GM23338 (cell line): ENCODE results near the gene NTN1. TPM values are rescaled to one million over a fixed set of nuclear protein-coding genes. Genes with fewer than 3 reads are reported as not detected.

Experiments used
- ATAC-seq: fragments of 200-7000 bp; cut with Tn5 transposase; 3 replicates; pipeline ENCODE4 v1.9.1; 2020
- DNase-seq: peaks from one replicate; pipeline ENCODE4 v3.0.0-alpha.2; 2015; ENCODE audit warnings: low spot score
- H2AFZ ChIP-seq: fragments of 200-600 bp; sonication (generic); 2 replicates; pipeline ENCODE4 v1.8.0; 2016; ENCODE audit warnings: antibody characterized with exemption, mild to moderate bottlenecking, moderate library complexity
- H3F3A ChIP-seq: fragments of 200-600 bp; sonication (generic); replicated peaks from 2 replicates; pipeline ENCODE4 v1.8.0; 2017; ENCODE audit warnings: antibody characterized with exemption, mixed run types, low read depth
- H3K27ac ChIP-seq: fragments of 200-600 bp; sonication (generic); 2 replicates; pipeline ENCODE4 v1.6.1; 2016; ENCODE audit warnings: low read depth
- H3K27me3 ChIP-seq: fragments of 200-600 bp; sonication (generic); 2 replicates; pipeline ENCODE4 v1.8.0; 2016; ENCODE audit warnings: mild to moderate bottlenecking, mixed run types, moderate library complexity; ENCODE audit not compliant: insufficient read depth
- H3K36me3 ChIP-seq: fragments of 200-600 bp; sonication (generic); 2 replicates; pipeline ENCODE4 v1.8.0; 2016; ENCODE audit warnings: mild to moderate bottlenecking; ENCODE audit not compliant: insufficient read depth
- H3K4me1 ChIP-seq: fragments of 200-600 bp; sonication (generic); 2 replicates; pipeline ENCODE4 v1.8.0; 2016; ENCODE audit warnings: mild to moderate bottlenecking, moderate library complexity; ENCODE audit not compliant: insufficient read depth
- H3K4me2 ChIP-seq: fragments of 200-600 bp; sonication (generic); 2 replicates; pipeline ENCODE4 v1.7.1; 2017; ENCODE audit warnings: mixed run types
- H3K4me3 ChIP-seq: fragments of 200-600 bp; sonication (generic); 2 replicates; pipeline ENCODE4 v1.6.1; 2016; ENCODE audit warnings: mixed run types
- H3K79me2 ChIP-seq: fragments of 200-600 bp; sonication (generic); replicated peaks from 2 replicates; pipeline ENCODE4 v1.8.0; 2017; ENCODE audit warnings: mild to moderate bottlenecking; ENCODE audit not compliant: insufficient read depth
- H3K9me2 ChIP-seq: fragments of 200-600 bp; sonication (generic); 2 replicates; pipeline ENCODE4 v1.8.0; 2017; ENCODE audit not compliant: insufficient read depth
- H4K20me1 ChIP-seq: fragments of 200-600 bp; sonication (generic); replicated peaks from 2 replicates; pipeline ENCODE4 v1.8.0; 2017; ENCODE audit warnings: mild to moderate bottlenecking; ENCODE audit not compliant: insufficient read depth
- H3K27ac Mint-ChIP-seq: 2 replicates; pipeline ENCODE4 v1.8.0; 2020; ENCODE audit warnings: inconsistent platforms, mild to moderate bottlenecking, moderate library complexity, mixed read lengths
- H3K27me3 Mint-ChIP-seq: 3 replicates; pipeline ENCODE4 v1.8.0; 2022; ENCODE audit warnings: low read depth, mild to moderate bottlenecking, moderate library complexity, mixed read lengths, inconsistent platforms; ENCODE audit not compliant: insufficient read depth, poor library complexity
- H3K36me3 Mint-ChIP-seq: 3 replicates; pipeline ENCODE4 v1.8.0; 2021; ENCODE audit warnings: low read depth, mild to moderate bottlenecking, inconsistent platforms, moderate library complexity, mixed read lengths
- H3K4me1 Mint-ChIP-seq: 3 replicates; pipeline ENCODE4 v1.8.0; 2020; ENCODE audit warnings: mild to moderate bottlenecking, inconsistent platforms, mixed read lengths
- H3K4me3 Mint-ChIP-seq: 3 replicates; pipeline ENCODE4 v1.8.0; 2021; ENCODE audit warnings: moderate library complexity, mild to moderate bottlenecking, inconsistent platforms, mixed read lengths
- H3K9me3 Mint-ChIP-seq: 3 replicates; pipeline ENCODE4 v1.8.0; 2020; ENCODE audit warnings: moderate library complexity, mild to moderate bottlenecking, inconsistent platforms, mixed read lengths
- CREB1 ChIP-seq: fragments of 250-450 bp; sonication (Bioruptor Pico); IDR thresholded peaks from 2 replicates; pipeline ENCODE4 v1.5.0; 2020; ENCODE audit warnings: low read depth, mild to moderate bottlenecking, moderate library complexity
- CTCF ChIP-seq, 2 experiments: fragments of 200-600 bp in 1 of 2; sonication (generic) in 1 of 2; conservative IDR thresholded peaks; 2 replicates each; pipeline versions ENCODE4 v1.5.1 to v1.6.1; 2016 to 2017; ENCODE audit warnings: antibody characterized with exemption in 2 of 2, low read depth in 2 of 2, mild to moderate bottlenecking in 2 of 2, moderate library complexity in 1 of 2
- ETS1 ChIP-seq: IDR thresholded peaks from 2 replicates; pipeline ENCODE4 v1.6.1; 2016; ENCODE audit warnings: antibody characterized with exemption
- EZH2 ChIP-seq: fragments of 200-600 bp; sonication (generic); IDR thresholded peaks from one replicate; pipeline ENCODE4 v1.8.0; 2017; ENCODE audit warnings: antibody characterized with exemption, mild to moderate bottlenecking, low read depth; ENCODE audit not compliant: unreplicated experiment
- EZH2phosphoT487 ChIP-seq: fragments of 200-600 bp; sonication (generic); IDR thresholded peaks from one replicate; pipeline ENCODE4 v1.8.1; 2018; ENCODE audit warnings: antibody characterized with exemption; ENCODE audit not compliant: unreplicated experiment
- JUNB ChIP-seq: IDR thresholded peaks from one replicate; pipeline ENCODE4 v1.6.1; 2016; ENCODE audit warnings: antibody characterized with exemption; ENCODE audit not compliant: unreplicated experiment
- NANOG ChIP-seq: IDR thresholded peaks from 2 replicates; pipeline ENCODE4 v1.6.1; 2016; ENCODE audit warnings: antibody characterized with exemption, borderline replicate concordance
- POLR2AphosphoS5 ChIP-seq: IDR thresholded peaks from 2 replicates; pipeline ENCODE4 v1.6.1; 2016; ENCODE audit warnings: antibody characterized with exemption, low read depth
- STAT1 ChIP-seq: IDR thresholded peaks from one replicate; pipeline ENCODE4 v1.6.1; 2016; ENCODE audit warnings: antibody characterized with exemption; ENCODE audit not compliant: unreplicated experiment
- ZNF114 ChIP-seq: fragments of 250-450 bp; sonication (Bioruptor Pico); IDR thresholded peaks from 2 replicates; pipeline ENCODE4 v1.5.0; 2020; ENCODE audit warnings: mild to moderate bottlenecking, moderate library complexity
- ZNF331 ChIP-seq: fragments of 250-450 bp; sonication (Bioruptor Pico); IDR thresholded peaks from 2 replicates; pipeline ENCODE4 v1.5.0; 2020; ENCODE audit warnings: low read depth, mild to moderate bottlenecking, moderate library complexity
- polyA plus RNA-seq: library from polyadenylated mRNA; unstranded; fragments of >200 nt; fragmentation: Nextera tagmentation; extraction: Ambion mirVana; gene quantifications from 2 replicates; pipeline ENCODE4 v1.2.1, GENCODE V29; 2016
- total RNA-seq: library from RNA; depleted of rRNA; stranded (reverse); fragments of >200 nt; shearing (Covaris generic); gene quantifications from 2 replicates; pipeline ENCODE4 v1.2.3, GENCODE V29; 2014
- TF ChIP-seq, protein P1 (sequence below): IDR thresholded peaks from one replicate; pipeline ENCODE4 v1.6.1; 2018; ENCODE audit warnings: antibody characterized with exemption; ENCODE audit not compliant: unreplicated experiment
- TF ChIP-seq, protein P2 (sequence below): fragments of 250-450 bp; sonication (Bioruptor Pico); IDR thresholded peaks from 2 replicates; pipeline ENCODE4 v1.5.0; 2020; ENCODE audit warnings: mild to moderate bottlenecking, moderate library complexity

NTN1 gene
- total and polyA plus RNA-seq, 2 experiments from 2014 or later = 0.57 to 2.6 TPM

GRCh38 chr17:9223531-9223930 lies 202.2 kb downstream of the NTN1 start:
- Mint-ChIP-seq H3K4me3 (no peak overlapping the region), H3K27ac (no peak overlapping the region; the same call in 1 of the 2 replicates), H3K36me3 (no peaks in the 10 kb centered on the region), H3K27me3 (peaks cover 14% of the 10 kb centered on the region), H3K9me3 (no peaks in the 10 kb centered on the region; the same call in 2 of the 3 replicates), H3K4me1 (peaks cover 19% of the 10 kb centered on the region)
- Histone ChIP-seq H2AFZ (no peak overlapping the region), H3K79me2 (no peaks in the 10 kb centered on the region), H3K36me3 (no peaks in the 10 kb centered on the region), H3K4me3 (no peak overlapping the region), H4K20me1 (no peaks in the 10 kb centered on the region), H3K9me2 (no peaks in the 10 kb centered on the region), H3K4me1 (no peaks in the 10 kb centered on the region; the same call in 1 of the 2 replicates), H3K4me2 (no peak overlapping the region), H3K27ac (no peak overlapping the region), H3F3A (no peaks in the 10 kb centered on the region), H3K27me3 (no peaks in the 10 kb centered on the region)
- no peak for TF ChIP-seq POLR2AphosphoS5
- no peak for TF ChIP-seq CREB1 (CRISPR knock-in tag)
- TF ChIP-seq EZH2phosphoT487 = no peak
- no peak for TF ChIP-seq ETS1
- TF ChIP-seq NANOG = no peak
- TF ChIP-seq ZNF331 (CRISPR knock-in tag) = no peak
- no peak for TF ChIP-seq EZH2
- TF ChIP-seq, protein P1, sequence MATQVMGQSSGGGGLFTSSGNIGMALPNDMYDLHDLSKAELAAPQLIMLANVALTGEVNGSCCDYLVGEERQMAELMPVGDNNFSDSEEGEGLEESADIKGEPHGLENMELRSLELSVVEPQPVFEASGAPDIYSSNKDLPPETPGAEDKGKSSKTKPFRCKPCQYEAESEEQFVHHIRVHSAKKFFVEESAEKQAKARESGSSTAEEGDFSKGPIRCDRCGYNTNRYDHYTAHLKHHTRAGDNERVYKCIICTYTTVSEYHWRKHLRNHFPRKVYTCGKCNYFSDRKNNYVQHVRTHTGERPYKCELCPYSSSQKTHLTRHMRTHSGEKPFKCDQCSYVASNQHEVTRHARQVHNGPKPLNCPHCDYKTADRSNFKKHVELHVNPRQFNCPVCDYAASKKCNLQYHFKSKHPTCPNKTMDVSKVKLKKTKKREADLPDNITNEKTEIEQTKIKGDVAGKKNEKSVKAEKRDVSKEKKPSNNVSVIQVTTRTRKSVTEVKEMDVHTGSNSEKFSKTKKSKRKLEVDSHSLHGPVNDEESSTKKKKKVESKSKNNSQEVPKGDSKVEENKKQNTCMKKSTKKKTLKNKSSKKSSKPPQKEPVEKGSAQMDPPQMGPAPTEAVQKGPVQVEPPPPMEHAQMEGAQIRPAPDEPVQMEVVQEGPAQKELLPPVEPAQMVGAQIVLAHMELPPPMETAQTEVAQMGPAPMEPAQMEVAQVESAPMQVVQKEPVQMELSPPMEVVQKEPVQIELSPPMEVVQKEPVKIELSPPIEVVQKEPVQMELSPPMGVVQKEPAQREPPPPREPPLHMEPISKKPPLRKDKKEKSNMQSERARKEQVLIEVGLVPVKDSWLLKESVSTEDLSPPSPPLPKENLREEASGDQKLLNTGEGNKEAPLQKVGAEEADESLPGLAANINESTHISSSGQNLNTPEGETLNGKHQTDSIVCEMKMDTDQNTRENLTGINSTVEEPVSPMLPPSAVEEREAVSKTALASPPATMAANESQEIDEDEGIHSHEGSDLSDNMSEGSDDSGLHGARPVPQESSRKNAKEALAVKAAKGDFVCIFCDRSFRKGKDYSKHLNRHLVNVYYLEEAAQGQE = no peak
- no peak for TF ChIP-seq STAT1
- TF ChIP-seq CTCF (conservative IDR thresholded peaks at IDR 0.05; ENCODE audit: low read depth in 2 of 2) = no peak
- TF ChIP-seq ZNF114 (CRISPR knock-in tag) = no peak
- TF ChIP-seq, protein P2, sequence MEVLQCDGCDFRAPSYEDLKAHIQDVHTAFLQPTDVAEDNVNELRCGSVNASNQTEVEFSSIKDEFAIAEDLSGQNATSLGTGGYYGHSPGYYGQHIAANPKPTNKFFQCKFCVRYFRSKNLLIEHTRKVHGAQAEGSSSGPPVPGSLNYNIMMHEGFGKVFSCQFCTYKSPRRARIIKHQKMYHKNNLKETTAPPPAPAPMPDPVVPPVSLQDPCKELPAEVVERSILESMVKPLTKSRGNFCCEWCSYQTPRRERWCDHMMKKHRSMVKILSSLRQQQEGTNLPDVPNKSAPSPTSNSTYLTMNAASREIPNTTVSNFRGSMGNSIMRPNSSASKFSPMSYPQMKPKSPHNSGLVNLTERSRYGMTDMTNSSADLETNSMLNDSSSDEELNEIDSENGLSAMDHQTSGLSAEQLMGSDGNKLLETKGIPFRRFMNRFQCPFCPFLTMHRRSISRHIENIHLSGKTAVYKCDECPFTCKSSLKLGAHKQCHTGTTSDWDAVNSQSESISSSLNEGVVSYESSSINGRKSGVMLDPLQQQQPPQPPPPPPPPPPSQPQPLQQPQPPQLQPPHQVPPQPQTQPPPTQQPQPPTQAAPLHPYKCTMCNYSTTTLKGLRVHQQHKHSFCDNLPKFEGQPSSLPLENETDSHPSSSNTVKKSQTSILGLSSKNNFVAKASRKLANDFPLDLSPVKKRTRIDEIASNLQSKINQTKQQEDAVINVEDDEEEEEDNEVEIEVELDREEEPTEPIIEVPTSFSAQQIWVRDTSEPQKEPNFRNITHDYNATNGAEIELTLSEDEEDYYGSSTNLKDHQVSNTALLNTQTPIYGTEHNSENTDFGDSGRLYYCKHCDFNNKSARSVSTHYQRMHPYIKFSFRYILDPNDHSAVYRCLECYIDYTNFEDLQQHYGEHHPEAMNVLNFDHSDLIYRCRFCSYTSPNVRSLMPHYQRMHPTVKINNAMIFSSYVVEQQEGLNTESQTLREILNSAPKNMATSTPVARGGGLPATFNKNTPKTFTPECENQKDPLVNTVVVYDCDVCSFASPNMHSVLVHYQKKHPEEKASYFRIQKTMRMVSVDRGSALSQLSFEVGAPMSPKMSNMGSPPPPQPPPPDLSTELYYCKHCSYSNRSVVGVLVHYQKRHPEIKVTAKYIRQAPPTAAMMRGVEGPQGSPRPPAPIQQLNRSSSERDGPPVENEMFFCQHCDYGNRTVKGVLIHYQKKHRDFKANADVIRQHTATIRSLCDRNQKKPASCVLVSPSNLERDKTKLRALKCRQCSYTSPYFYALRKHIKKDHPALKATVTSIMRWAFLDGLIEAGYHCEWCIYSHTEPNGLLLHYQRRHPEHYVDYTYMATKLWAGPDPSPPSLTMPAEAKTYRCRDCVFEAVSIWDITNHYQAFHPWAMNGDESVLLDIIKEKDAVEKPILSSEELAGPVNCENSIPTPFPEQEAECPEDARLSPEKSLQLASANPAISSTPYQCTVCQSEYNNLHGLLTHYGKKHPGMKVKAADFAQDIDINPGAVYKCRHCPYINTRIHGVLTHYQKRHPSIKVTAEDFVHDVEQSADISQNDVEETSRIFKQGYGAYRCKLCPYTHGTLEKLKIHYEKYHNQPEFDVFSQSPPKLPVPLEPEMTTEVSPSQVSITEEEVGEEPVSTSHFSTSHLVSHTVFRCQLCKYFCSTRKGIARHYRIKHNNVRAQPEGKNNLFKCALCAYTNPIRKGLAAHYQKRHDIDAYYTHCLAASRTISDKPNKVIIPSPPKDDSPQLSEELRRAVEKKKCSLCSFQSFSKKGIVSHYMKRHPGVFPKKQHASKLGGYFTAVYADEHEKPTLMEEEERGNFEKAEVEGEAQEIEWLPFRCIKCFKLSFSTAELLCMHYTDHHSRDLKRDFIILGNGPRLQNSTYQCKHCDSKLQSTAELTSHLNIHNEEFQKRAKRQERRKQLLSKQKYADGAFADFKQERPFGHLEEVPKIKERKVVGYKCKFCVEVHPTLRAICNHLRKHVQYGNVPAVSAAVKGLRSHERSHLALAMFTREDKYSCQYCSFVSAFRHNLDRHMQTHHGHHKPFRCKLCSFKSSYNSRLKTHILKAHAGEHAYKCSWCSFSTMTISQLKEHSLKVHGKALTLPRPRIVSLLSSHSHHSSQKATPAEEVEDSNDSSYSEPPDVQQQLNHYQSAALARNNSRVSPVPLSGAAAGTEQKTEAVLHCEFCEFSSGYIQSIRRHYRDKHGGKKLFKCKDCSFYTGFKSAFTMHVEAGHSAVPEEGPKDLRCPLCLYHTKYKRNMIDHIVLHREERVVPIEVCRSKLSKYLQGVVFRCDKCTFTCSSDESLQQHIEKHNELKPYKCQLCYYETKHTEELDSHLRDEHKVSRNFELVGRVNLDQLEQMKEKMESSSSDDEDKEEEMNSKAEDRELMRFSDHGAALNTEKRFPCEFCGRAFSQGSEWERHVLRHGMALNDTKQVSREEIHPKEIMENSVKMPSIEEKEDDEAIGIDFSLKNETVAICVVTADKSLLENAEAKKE (CRISPR knock-in tag) = no peak
- TF ChIP-seq JUNB = no peak
- DNase-seq (no peak), ATAC-seq (no peak)
